H9 (cell line): ENCODE results near the gene INPP5F. TPM values are rescaled to one million over a fixed set of nuclear protein-coding genes. Genes with fewer than 3 reads are reported as not detected.

Source experiments
- DNase-seq: peaks from one replicate; pipeline ENCODE4 v3.0.0-alpha.2; 2017
- H2AFZ ChIP-seq: one replicate; pipeline ENCODE4 v1.6.1; 2013; ENCODE audit warnings: mild to moderate bottlenecking, low read length, control low read depth, moderate library complexity
- H2AK5ac ChIP-seq: 2 replicates; pipeline ENCODE4 v1.6.1; 2013; ENCODE audit warnings: low read length, control low read depth, mixed read lengths; ENCODE audit not compliant: insufficient read length
- H2BK120ac ChIP-seq: one replicate; pipeline ENCODE4 v1.6.1; 2013; ENCODE audit warnings: low read depth, mild to moderate bottlenecking, low read length, control low read depth, inconsistent platforms; ENCODE audit not compliant: poor library complexity, severe bottlenecking
- H2BK12ac ChIP-seq: 2 replicates; pipeline ENCODE4 v1.6.1; 2013; ENCODE audit warnings: low read length, control low read depth, mixed read lengths, low read depth; ENCODE audit not compliant: insufficient read length
- H2BK15ac ChIP-seq: 2 replicates; pipeline ENCODE4 v1.6.1; 2013; ENCODE audit warnings: low read depth, low read length, control low read depth
- H2BK20ac ChIP-seq: one replicate; pipeline ENCODE4 v1.6.1; 2013; ENCODE audit warnings: low read depth, mild to moderate bottlenecking, low read length, control low read depth, inconsistent platforms; ENCODE audit not compliant: poor library complexity, severe bottlenecking
- H2BK5ac ChIP-seq: 2 replicates; pipeline ENCODE4 v1.6.1; 2013; ENCODE audit warnings: low read length, control low read depth, mixed read lengths; ENCODE audit not compliant: insufficient read length
- H3K14ac ChIP-seq: 2 replicates; pipeline ENCODE4 v1.6.1; 2013; ENCODE audit warnings: low read length, control low read depth; ENCODE audit not compliant: insufficient read depth
- H3K18ac ChIP-seq: 2 replicates; pipeline ENCODE4 v1.6.1; 2013; ENCODE audit warnings: low read depth, mild to moderate bottlenecking, mixed read lengths, low read length, control low read depth; ENCODE audit not compliant: insufficient read length
- H3K23ac ChIP-seq: 2 replicates; pipeline ENCODE4 v1.6.1; 2013; ENCODE audit warnings: low read length, control low read depth, mixed read lengths, low read depth; ENCODE audit not compliant: insufficient read length
- H3K23me2 ChIP-seq: 2 replicates; pipeline ENCODE4 v1.6.1; 2013; ENCODE audit warnings: low read depth, mild to moderate bottlenecking, mixed read lengths, low read length, control low read depth; ENCODE audit not compliant: insufficient read length, poor library complexity, severe bottlenecking
- H3K27ac ChIP-seq: 2 replicates; pipeline ENCODE4 v1.5.1; 2013; ENCODE audit warnings: low read length, control low read depth, mixed read lengths, low read depth; ENCODE audit not compliant: insufficient read length
- H3K27me3 ChIP-seq: 2 replicates; pipeline ENCODE4 v1.6.1; 2013; ENCODE audit warnings: low read length, control low read depth, inconsistent platforms; ENCODE audit not compliant: insufficient read depth
- H3K4ac ChIP-seq: 2 replicates; pipeline ENCODE4 v1.6.1; 2013; ENCODE audit warnings: low read depth, mild to moderate bottlenecking, control low read depth, inconsistent platforms, low read length, moderate library complexity
- H3K4me1 ChIP-seq: 2 replicates; pipeline ENCODE4 v1.6.1; 2013; ENCODE audit warnings: low read length, control low read depth, inconsistent platforms; ENCODE audit not compliant: insufficient read depth
- H3K4me2 ChIP-seq: 2 replicates; pipeline ENCODE4 v1.6.1; 2013; ENCODE audit warnings: low read length, control low read depth, mixed read lengths; ENCODE audit not compliant: insufficient read length, insufficient read depth
- H3K56ac ChIP-seq: 2 replicates; pipeline ENCODE4 v1.6.1; 2013; ENCODE audit warnings: low read depth, mild to moderate bottlenecking, mixed read lengths, low read length, control low read depth; ENCODE audit not compliant: insufficient read length
- H3K79me1 ChIP-seq: 2 replicates; pipeline ENCODE4 v1.6.1; 2013; ENCODE audit warnings: low read depth, mild to moderate bottlenecking, moderate library complexity, low read length, control low read depth, inconsistent platforms; ENCODE audit not compliant: insufficient read depth, poor library complexity, severe bottlenecking
- H3K79me2 ChIP-seq: 2 replicates; pipeline ENCODE4 v1.6.1; 2013; ENCODE audit warnings: low read length, control low read depth, inconsistent platforms; ENCODE audit not compliant: insufficient read depth
- H3K9ac ChIP-seq: 2 replicates; pipeline ENCODE4 v1.6.1; 2013; ENCODE audit warnings: low read length, control low read depth, mixed read lengths; ENCODE audit not compliant: insufficient read length; ENCODE audit errors: extremely low read depth
- H3K9me3 ChIP-seq: one replicate; pipeline ENCODE4 v1.6.1; 2013; ENCODE audit warnings: low read depth, low read length, inconsistent platforms; ENCODE audit not compliant: control insufficient read depth
- H3T11ph ChIP-seq: one replicate; pipeline ENCODE4 v1.6.1; 2013; ENCODE audit warnings: mild to moderate bottlenecking, low read length, control low read depth, inconsistent platforms
- H4K20me1 ChIP-seq: one replicate; pipeline ENCODE4 v1.6.1; 2013; ENCODE audit not compliant: control insufficient read depth, insufficient read length, insufficient read depth
- H4K5ac ChIP-seq: 2 replicates; pipeline ENCODE4 v1.6.1; 2013; ENCODE audit warnings: low read depth, mild to moderate bottlenecking, mixed read lengths, low read length, control low read depth; ENCODE audit not compliant: insufficient read length
- H4K8ac ChIP-seq: replicated peaks from 2 replicates; pipeline ENCODE4 v1.6.1; 2013; ENCODE audit warnings: low read length, control low read depth, mixed read lengths, low read depth; ENCODE audit not compliant: insufficient read length
- H4K91ac ChIP-seq: 2 replicates; pipeline ENCODE4 v1.6.1; 2013; ENCODE audit warnings: low read depth, mild to moderate bottlenecking, moderate library complexity, mixed read lengths, low read length, control low read depth; ENCODE audit not compliant: insufficient read length
- H3K27ac Mint-ChIP-seq, 3 experiments: 2 replicates in 2 of 3; 3 replicates in 1 of 3; pipeline ENCODE4 v1.8.0; 2020 to 2021; ENCODE audit warnings: mixed read lengths in 3 of 3, mild to moderate bottlenecking in 1 of 3, moderate library complexity in 1 of 3
- H3K27me3 Mint-ChIP-seq: 2 replicates; pipeline ENCODE4 v1.8.0; 2021; ENCODE audit warnings: low read depth, mild to moderate bottlenecking, moderate library complexity, mixed read lengths
- H3K36me3 Mint-ChIP-seq, 3 experiments: 2 replicates in 2 of 3; 3 replicates in 1 of 3; pipeline ENCODE4 v1.8.0; 2020 to 2021; ENCODE audit warnings: low read depth in 3 of 3, mixed read lengths in 3 of 3; ENCODE audit not compliant: insufficient read depth in 1 of 3
- H3K4me1 Mint-ChIP-seq, 2 experiments: 2 replicates each; pipeline ENCODE4 v1.8.0; 2020; ENCODE audit warnings: mixed read lengths in 2 of 2
- H3K4me3 Mint-ChIP-seq, 2 experiments: 2 replicates in 1 of 2; 3 replicates in 1 of 2; pipeline ENCODE4 v1.8.0; 2020 to 2021; ENCODE audit warnings: mild to moderate bottlenecking in 2 of 2, mixed read lengths in 2 of 2, moderate library complexity in 1 of 2
- H3K9me3 Mint-ChIP-seq, 2 experiments: 2 replicates in 1 of 2; 3 replicates in 1 of 2; pipeline ENCODE4 v1.8.0; 2020; ENCODE audit warnings: mild to moderate bottlenecking in 2 of 2, mixed read lengths in 2 of 2, moderate library complexity in 1 of 2
- CTCF ChIP-seq: fragments of 200-600 bp; sonication (generic); conservative IDR thresholded peaks from 3 replicates; pipeline ENCODE4 v1.8.0; 2021; ENCODE audit warnings: antibody characterized with exemption, mild to moderate bottlenecking
- WGBS: extraction: QIAGEN DNeasy Blood & Tissue Kit; methylation state at CpG from one replicate; pipeline ENCODE4 v1.1.7; 2013; ENCODE audit warnings: missing lambda C conversion rate, low lambda C conversion rate, mixed read lengths; ENCODE audit not compliant: insufficient read length; ENCODE audit errors: extremely low coverage; 5-methylcytosine and 5-hydroxymethylcytosine counted together
- total RNA-seq: library from RNA; stranded (reverse); gene quantifications from 2 replicates; pipeline ENCODE4 v1.2.1, GENCODE V29; 2021

INPP5F gene
- total RNA-seq, 1 experiment from 2014 or later: 108 TPM

DNA sequence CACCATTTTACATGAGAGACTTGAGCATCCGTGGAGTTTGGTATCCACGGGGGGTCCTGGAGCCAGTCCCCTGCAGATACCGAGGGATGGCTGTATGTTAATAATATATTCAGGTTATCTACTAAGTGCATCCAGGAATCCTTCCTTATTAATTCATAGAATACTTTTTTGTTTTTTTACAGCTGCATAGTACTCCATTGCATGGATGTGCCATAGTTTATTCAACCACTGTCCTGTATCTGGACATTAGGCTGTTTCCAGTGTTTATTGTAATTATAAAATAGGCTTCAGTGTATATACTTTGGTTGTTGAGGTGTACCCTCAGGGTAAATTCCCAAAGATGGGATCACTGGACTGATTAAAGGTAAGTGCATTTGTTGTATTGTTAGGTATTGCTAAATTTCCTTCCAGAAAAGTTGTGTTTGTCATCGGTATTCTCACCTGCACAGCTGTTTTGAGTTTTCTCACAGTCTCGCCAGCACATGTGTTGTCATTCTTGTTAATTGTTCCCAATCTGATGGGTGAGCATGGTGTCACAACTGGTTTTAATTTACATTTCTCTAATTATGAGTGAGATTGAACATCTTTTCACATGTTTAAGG, 55.1 kb downstream of the INPP5F start:
- Histone ChIP-seq H3T11ph (no peak overlapping the region), H3K4ac (no peak overlapping the region), H3K23me2 (peaks cover 1% of the 10 kb centered on the region), H4K5ac (no peak overlapping the region), H3K27ac (no peak overlapping the region), H3K56ac (no peak overlapping the region), H2BK12ac (no peak overlapping the region), H3K9me3 (no peaks in the 10 kb centered on the region), H2AK5ac (no peak overlapping the region), H3K4me2 (no peak overlapping the region), H4K8ac (no peak overlapping the region), H3K14ac (no peak overlapping the region), H2AFZ (no peak overlapping the region), H2BK120ac (no peak overlapping the region), H2BK20ac (no peak overlapping the region), H2BK15ac (no peak overlapping the region), H3K27me3 (no peaks in the 10 kb centered on the region), H3K79me1 (no peaks in the 10 kb centered on the region), H4K91ac (no peak overlapping the region), H3K79me2 (no peaks in the 10 kb centered on the region), H3K9ac (no peak overlapping the region), H4K20me1 (no peaks in the 10 kb centered on the region), H3K23ac (no peak overlapping the region), H3K18ac (no peak overlapping the region), H2BK5ac (no peak overlapping the region), H3K4me1 (peaks cover 2% of the 10 kb centered on the region; the same call in 1 of the 2 replicates)
- TF ChIP-seq CTCF: no peak
- DNase-seq: no peak
- H3K27ac Mint-ChIP-seq: no peak overlapping the region
- H3K27me3 Mint-ChIP-seq: no peaks in the 10 kb centered on the region
- no peak overlapping the region for H3K4me3 Mint-ChIP-seq
- H3K36me3 Mint-ChIP-seq: peaks cover 0 to 4% (median 3%) of the 10 kb centered on the region in 3 experiments; a peak in 3 of 7 replicates
- H3K9me3 Mint-ChIP-seq: no peaks in the 10 kb centered on the region
- peaks cover 15 to 26% of the 10 kb centered on the region in 2 experiments for H3K4me1 Mint-ChIP-seq
- WGBS: no CpG with 5 or more reads among the region's 5 CpGs
